Measurements from ENCODE around the gene KCNAB3. TPM values are rescaled to one million over a fixed set of nuclear protein-coding genes. Genes with fewer than 3 reads are reported as not detected.

Gene KCNAB3
- 0.67 and 1.2 TPM in 2 replicates for total RNA-seq

GRCh38 chr17:7929158-7930023 is at the start of gene KCNAB3:
Gene KCNAB3, minus strand, starts transcription at chr17:7929856. Its CDS starts 421 bp downstream, at chr17:7929435.

DNA sequence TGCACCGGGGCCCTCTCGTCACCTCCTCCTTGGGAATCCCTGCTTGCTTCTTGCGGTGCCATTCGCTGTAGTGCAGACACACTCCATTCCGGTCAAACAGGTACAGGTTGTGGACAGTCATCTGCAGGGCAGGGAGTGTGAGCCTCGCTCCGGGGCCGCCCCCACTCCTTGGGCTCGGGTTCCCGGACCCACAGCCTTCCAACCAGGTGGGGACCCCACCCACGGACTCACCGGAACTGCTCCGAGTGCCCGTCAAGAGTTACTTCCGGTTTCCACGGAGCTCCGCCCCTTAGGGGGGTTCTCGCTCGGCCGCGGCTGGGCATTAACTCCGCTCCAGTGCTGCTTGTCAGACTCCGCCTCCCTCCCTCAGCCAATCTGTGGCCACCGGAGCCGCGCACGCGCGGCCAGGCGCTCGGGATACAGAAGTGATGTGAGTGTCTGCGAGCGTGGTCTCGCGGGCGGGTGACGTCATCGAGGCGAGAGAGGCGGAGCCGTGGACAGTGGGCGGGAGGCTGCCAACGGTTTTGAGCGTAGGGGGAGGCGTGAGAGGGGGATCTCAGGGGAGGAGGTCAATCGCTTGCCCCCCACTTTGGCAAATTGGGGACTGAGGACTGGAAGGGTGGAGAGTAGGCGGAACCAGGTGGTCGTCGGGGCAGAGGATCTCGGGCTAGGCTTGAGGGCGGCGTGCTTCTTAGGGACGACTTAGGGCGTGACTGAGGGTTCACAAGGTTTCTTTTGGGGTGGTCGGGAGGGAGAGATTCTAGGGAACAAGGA is 2.2 kb upstream of the KCNAB3 start, which contains the start of the genes CNTROB and TRAPPC1:
Gene CNTROB (plus strand): TSS at position 498 of the 774 bp plus-strand sequence. CDS start 874 bp downstream, outside the sequence.
Gene TRAPPC1 (minus strand): TSS at position 238 of the 774 bp plus-strand sequence. CDS start 117 bp downstream, at position 121.

GRCh38 chr17:7915611-7916384 is 13.9 kb downstream of the KCNAB3 start, which contains the start of gene RNF227:
Gene RNF227, minus strand, starts transcription at chr17:7916289. Its CDS starts 94 bp downstream, at chr17:7916195.

GRCh38 chr17:7888184-7888920 is 41.3 kb downstream of the KCNAB3 start, which contains the start of gene CHD3:
Gene CHD3, plus strand, starts transcription at chr17:7888789. Its CDS starts 212 bp downstream, at chr17:7889001.

Other genes with a start within 250 kb of the KCNAB3 start
- 57.2 and 61.9 TPM in 2 replicates for gene TP53, start 242.4 kb downstream of the KCNAB3 start, total RNA-seq
- 21.7 and 22.7 TPM in 2 replicates for gene WRAP53, start 241.4 kb downstream of the KCNAB3 start, total RNA-seq
- 0.67 and 0.89 TPM in 2 replicates for gene EFNB3, start 224.7 kb downstream of the KCNAB3 start, total RNA-seq
- gene DNAH2, start 212.1 kb downstream of the KCNAB3 start, total RNA-seq, result under 0.01 and 0.17 TPM in 2 replicates
- gene KDM6B, start 95.6 kb downstream of the KCNAB3 start, total RNA-seq, result 1.2 and 1.7 TPM in 2 replicates
- 0.74 and 4.2 TPM in 2 replicates for gene TMEM88, start 74.8 kb downstream of the KCNAB3 start, total RNA-seq
- 138 and 167 TPM in 2 replicates for gene NAA38, start 72.3 kb downstream of the KCNAB3 start, total RNA-seq
- 4.9 and 5.2 TPM in 2 replicates for gene CYB5D1, start 71.9 kb downstream of the KCNAB3 start, total RNA-seq
- 45.9 and 46.5 TPM in 2 replicates for gene CHD3, start 41.1 kb downstream of the KCNAB3 start, total RNA-seq
- 1.0 and 1.2 TPM in 2 replicates for gene RNF227, start 13.6 kb downstream of the KCNAB3 start, total RNA-seq
- gene TRAPPC1, start 2.1 kb upstream of the KCNAB3 start, total RNA-seq, result 71.8 and 102 TPM in 2 replicates
- gene CNTROB, start 2.4 kb upstream of the KCNAB3 start, total RNA-seq, result 24.5 TPM in 2 replicates
- 0.15 TPM in 1 of 2 replicates, not detected in the other for gene GUCY2D, start 72.8 kb upstream of the KCNAB3 start, total RNA-seq
- gene ALOX15B, start 109.2 kb upstream of the KCNAB3 start, total RNA-seq, result under 0.01 TPM in 1 of 2 replicates, not detected in the other
- not detected in 2 replicates for gene ALOX12B, start 157.9 kb upstream of the KCNAB3 start, total RNA-seq
- under 0.01 TPM in 1 of 2 replicates, not detected in the other for gene ALOXE3, start 188.7 kb upstream of the KCNAB3 start, total RNA-seq
- 0.17 and 0.89 TPM in 2 replicates for gene HES7, start 194.2 kb upstream of the KCNAB3 start, total RNA-seq
- 20.7 and 23.0 TPM in 2 replicates for gene PER1, start 222.5 kb upstream of the KCNAB3 start, total RNA-seq
- gene VAMP2, start 233.1 kb upstream of the KCNAB3 start, total RNA-seq, result 4.3 and 5.2 TPM in 2 replicates
- 30.6 and 34.5 TPM in 2 replicates for gene TMEM107, start 246.5 kb upstream of the KCNAB3 start, total RNA-seq